H1 (cell line): ENCODE results near the gene MICU1. TPM values are rescaled to one million over a fixed set of nuclear protein-coding genes. Genes with fewer than 3 reads are reported as not detected.

Experiments
- HDAC2 ChIP-seq, 2 experiments: fragments of 300-600 bp in 1 of 2; sonication (generic) in 1 of 2; IDR thresholded peaks; 2 replicates each; pipeline ENCODE4 v1.6.1; 2011 to 2012; ENCODE audit warnings: low read depth in 2 of 2, low read length in 2 of 2, mild to moderate bottlenecking in 2 of 2, moderate library complexity in 2 of 2, borderline replicate concordance in 1 of 2, inconsistent platforms in 1 of 2
- polyA plus RNA-seq, 7 experiments: library from polyadenylated mRNA; depleted of rRNA in 3 of 7; stranded (reverse) in 5 of 7; unstranded in 2 of 7; fragments of >200 nt in 5 of 7; fragments of 200-250 nt in 2 of 7; gene quantifications; 1 replicate in 5 of 7; 2 replicates in 1 of 7; 4 replicates in 1 of 7; pipeline versions ENCODE4 v1.2.1 to v1.2.3, GENCODE V29; 2011 to 2013; ENCODE audit warnings: missing spikeins in 2 of 7, mixed read lengths in 2 of 7
- total RNA-seq: library from RNA; stranded (reverse); fragmentation: NEBNext Ultra II Directional; extraction: Animal tissue kit (Norgen Biotek cat#: 25700); gene quantifications from 2 replicates; pipeline ENCODE4 v1.2.1, GENCODE V29; 2021
- TF ChIP-seq, protein P1 (sequence below), 3 experiments: IDR thresholded peaks; 1 replicate in 2 of 3; 2 replicates in 1 of 3; pipeline versions ENCODE4 v1.5.1 to v1.6.1; 2011; ENCODE audit warnings: low read length in 3 of 3, mild to moderate bottlenecking in 3 of 3, inconsistent platforms in 2 of 3, low read depth in 1 of 3, moderate library complexity in 1 of 3; ENCODE audit not compliant: insufficient read depth in 1 of 3; ENCODE audit errors: control extremely low read depth in 1 of 3

MICU1 gene
- total and polyA plus RNA-seq, 2 of the 8 experiments (the other 6 are each of a cell fraction or from before 2014, with no cell fraction given): 18.0 to 36.7 TPM

- TF ChIP-seq HDAC2 (IDR thresholded peaks at IDR 0.05; ENCODE audit: borderline replicate concordance in 1 of 2, low read depth in 2 of 2, low read length in 2 of 2): no peak
- TF ChIP-seq, protein P1, sequence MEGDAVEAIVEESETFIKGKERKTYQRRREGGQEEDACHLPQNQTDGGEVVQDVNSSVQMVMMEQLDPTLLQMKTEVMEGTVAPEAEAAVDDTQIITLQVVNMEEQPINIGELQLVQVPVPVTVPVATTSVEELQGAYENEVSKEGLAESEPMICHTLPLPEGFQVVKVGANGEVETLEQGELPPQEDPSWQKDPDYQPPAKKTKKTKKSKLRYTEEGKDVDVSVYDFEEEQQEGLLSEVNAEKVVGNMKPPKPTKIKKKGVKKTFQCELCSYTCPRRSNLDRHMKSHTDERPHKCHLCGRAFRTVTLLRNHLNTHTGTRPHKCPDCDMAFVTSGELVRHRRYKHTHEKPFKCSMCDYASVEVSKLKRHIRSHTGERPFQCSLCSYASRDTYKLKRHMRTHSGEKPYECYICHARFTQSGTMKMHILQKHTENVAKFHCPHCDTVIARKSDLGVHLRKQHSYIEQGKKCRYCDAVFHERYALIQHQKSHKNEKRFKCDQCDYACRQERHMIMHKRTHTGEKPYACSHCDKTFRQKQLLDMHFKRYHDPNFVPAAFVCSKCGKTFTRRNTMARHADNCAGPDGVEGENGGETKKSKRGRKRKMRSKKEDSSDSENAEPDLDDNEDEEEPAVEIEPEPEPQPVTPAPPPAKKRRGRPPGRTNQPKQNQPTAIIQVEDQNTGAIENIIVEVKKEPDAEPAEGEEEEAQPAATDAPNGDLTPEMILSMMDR (IDR thresholded peaks at IDR 0.05; ENCODE audit: control extremely low read depth in 1 of 3, insufficient read depth in 1 of 3, low read depth in 1 of 3, low read length in 3 of 3): no peak
Observed at GRCh38 chr10:72587568-72587967, 38.3 kb downstream of the MICU1 start (continued).
